ENCODE data around the gene MANSC4.

GRCh38 chr12:27790179-27790578 is 10.1 kb upstream of the MANSC4 start:
- no peak for TF ChIP-seq SP1 (IDR thresholded peaks at IDR 0.05)
- TF ChIP-seq SP1 (CRISPR knock-in tag; IDR thresholded peaks at IDR 0.05) = no peak
- no peak for TF ChIP-seq GABPA (IDR thresholded peaks at IDR 0.05; ENCODE audit: low read depth, low read length)
- no peak for TF ChIP-seq GABPA (CRISPR knock-in tag; IDR thresholded peaks at IDR 0.05; ENCODE audit: low read depth)
- TF ChIP-seq GABPB1 (CRISPR knock-in tag; IDR thresholded peaks at IDR 0.05) = no peak
- TF ChIP-seq PATZ1 (CRISPR knock-in tag; IDR thresholded peaks at IDR 0.05) = no peak
- TF ChIP-seq POLR2AphosphoS5 (IDR thresholded peaks at IDR 0.05; ENCODE audit: low read depth, low read length) = no peak
- TF ChIP-seq ZSCAN30 (CRISPR knock-in tag; IDR thresholded peaks at IDR 0.05) = no peak
- no peak for TF ChIP-seq IKZF1 (IDR thresholded peaks at IDR 0.05)
- TF ChIP-seq ZBTB8A (CRISPR knock-in tag; IDR thresholded peaks at IDR 0.05; ENCODE audit: borderline replicate concordance, low read depth) = no peak
- TF ChIP-seq U2AF2 (IDR thresholded peaks at IDR 0.05; ENCODE audit: low read depth, low read length) = no peak
- no peak for TF ChIP-seq IKZF5 (CRISPR knock-in tag; IDR thresholded peaks at IDR 0.05)
- TF ChIP-seq ZNF251 (CRISPR knock-in tag; IDR thresholded peaks at IDR 0.05) = no peak
- no peak for TF ChIP-seq ASH2L (IDR thresholded peaks at IDR 0.05; ENCODE audit: insufficient read length, low read depth, low read length)
- no peak for TF ChIP-seq LBX2 (CRISPR knock-in tag; IDR thresholded peaks at IDR 0.05; ENCODE audit: borderline replicate concordance)
